Left ventricle myocardium inferior (tissue), 1 donor: Measurements from ENCODE around the gene CXXC5. TPM values are rescaled to one million over a fixed set of nuclear protein-coding genes. Genes with fewer than 3 reads are reported as not detected.
"Not testable (repeated sequence)": the region's sequence is repeated elsewhere in the genome, so short reads cannot be mapped to it uniquely, and the experiment has no call there.

Experiments used
- DNase-seq: peaks from one replicate; pipeline ENCODE4 v3.0.0-alpha.2; 2020
- H3K27ac ChIP-seq: fragments of 200-600 bp; replicated peaks from 2 replicates; pipeline ENCODE4 v1.8.0; 2021
- H3K27me3 ChIP-seq: fragments of 200-600 bp; 2 replicates; pipeline ENCODE4 v1.8.0; 2021; ENCODE audit warnings: low read depth
- H3K36me3 ChIP-seq: fragments of 200-600 bp; 2 replicates; pipeline ENCODE4 v1.8.0; 2021
- H3K4me1 ChIP-seq: fragments of 200-600 bp; 2 replicates; pipeline ENCODE4 v1.8.0; 2021
- H3K4me3 ChIP-seq: fragments of 200-600 bp; 2 replicates; pipeline ENCODE4 v1.8.0; 2021; ENCODE audit warnings: mild to moderate bottlenecking, moderate library complexity
- H3K9me3 ChIP-seq: fragments of 200-600 bp; replicated peaks from 2 replicates; pipeline ENCODE4 v1.8.0; 2021
- intact Hi-C: fragments of 100-400 bp; cut with micrococcal nuclease; formaldehyde crosslinking; loops from one replicate; pipeline ENCODE4 v1.11.0; 2022
- long read RNA-seq: library from polyadenylated mRNA; unstranded; transcript quantifications from one replicate; pipeline ENCODE4 v2.0.0, GENCODE V29; 2021
- total RNA-seq: library from RNA; stranded (reverse); fragmentation: NEBNext Ultra II Directional; extraction: Animal tissue kit (Norgen Biotek cat#: 25700); gene quantifications from one replicate; pipeline ENCODE4 v1.2.1, GENCODE V29; 2021
- TF ChIP-seq, protein P1 (sequence below): fragments of 200-600 bp; IDR thresholded peaks from 2 replicates; pipeline ENCODE4 v1.8.0; 2021; ENCODE audit warnings: antibody characterized with exemption, mild to moderate bottlenecking, borderline replicate concordance
- donor health status: DM: no; HTN: yes; CAD: no; lungs with severe emphysema.

CXXC5 gene
- 56.9 TPM for total RNA-seq
- long read RNA-seq, transcript CXXC5-201 (3 exons, 2,658 nt), result major isoform, 252 of 361 reads
- long read RNA-seq, transcript CXXC5-211 (3 exons, 1,892 nt), result minor isoform, 49 of 361 reads
- long read RNA-seq, partial matches to known transcripts, result 8 of 361 reads
- long read RNA-seq, other reads (novel, unspliced or antisense), result 52 of 361 reads

DNA sequence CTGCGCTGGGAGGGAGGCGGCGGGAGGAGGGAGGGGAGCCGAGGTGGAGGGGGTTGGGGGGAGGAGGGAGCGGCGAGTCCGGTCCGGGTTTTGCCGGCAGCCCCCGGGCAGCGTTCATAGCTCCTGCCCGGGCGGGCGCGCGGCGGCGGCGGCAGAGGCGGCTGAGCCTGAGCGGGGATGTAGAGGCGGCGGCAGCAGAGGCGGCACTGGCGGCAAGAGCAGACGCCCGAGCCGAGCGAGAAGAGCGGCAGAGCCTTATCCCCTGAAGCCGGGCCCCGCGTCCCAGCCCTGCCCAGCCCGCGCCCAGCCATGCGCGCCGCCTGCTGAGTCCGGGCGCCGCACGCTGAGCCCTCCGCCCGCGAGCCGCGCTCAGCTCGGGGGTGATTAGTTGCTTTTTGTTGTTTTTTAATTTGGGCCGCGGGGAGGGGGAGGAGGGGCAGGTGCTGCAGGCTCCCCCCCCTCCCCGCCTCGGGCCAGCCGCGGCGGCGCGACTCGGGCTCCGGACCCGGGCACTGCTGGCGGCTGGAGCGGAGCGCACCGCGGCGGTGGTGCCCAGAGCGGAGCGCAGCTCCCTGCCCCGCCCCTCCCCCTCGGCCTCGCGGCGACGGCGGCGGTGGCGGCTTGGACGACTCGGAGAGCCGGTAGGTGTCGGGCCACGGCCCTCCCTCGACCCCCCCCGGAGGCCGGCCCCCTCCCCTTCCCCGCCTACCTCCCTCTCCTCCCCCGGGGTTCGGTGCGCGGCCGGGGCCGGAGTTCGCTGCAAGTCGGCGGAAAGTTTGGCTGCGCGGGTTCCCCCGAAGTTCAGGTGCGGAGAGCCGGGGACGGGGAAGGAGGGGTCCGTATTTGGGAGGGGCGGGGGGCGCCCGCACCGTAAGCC is at the start of gene CXXC5:
Gene CXXC5, plus strand, starts transcription at position 145 of the 877 bp plus-strand sequence. CDS start 32,175 bp downstream, outside the sequence.
- Histone ChIP-seq H3K4me1 (peaks cover 71% of the 10 kb centered on the region), H3K27ac (peak within 1 kb of the TSS; percentile 91), H3K36me3 (no peaks in the 10 kb centered on the region), H3K27me3 (no peaks in the 10 kb centered on the region), H3K4me3 (peak within 1 kb of the TSS; percentile 90), H3K9me3 (no peaks in the 10 kb centered on the region)
- TF ChIP-seq, protein P1, sequence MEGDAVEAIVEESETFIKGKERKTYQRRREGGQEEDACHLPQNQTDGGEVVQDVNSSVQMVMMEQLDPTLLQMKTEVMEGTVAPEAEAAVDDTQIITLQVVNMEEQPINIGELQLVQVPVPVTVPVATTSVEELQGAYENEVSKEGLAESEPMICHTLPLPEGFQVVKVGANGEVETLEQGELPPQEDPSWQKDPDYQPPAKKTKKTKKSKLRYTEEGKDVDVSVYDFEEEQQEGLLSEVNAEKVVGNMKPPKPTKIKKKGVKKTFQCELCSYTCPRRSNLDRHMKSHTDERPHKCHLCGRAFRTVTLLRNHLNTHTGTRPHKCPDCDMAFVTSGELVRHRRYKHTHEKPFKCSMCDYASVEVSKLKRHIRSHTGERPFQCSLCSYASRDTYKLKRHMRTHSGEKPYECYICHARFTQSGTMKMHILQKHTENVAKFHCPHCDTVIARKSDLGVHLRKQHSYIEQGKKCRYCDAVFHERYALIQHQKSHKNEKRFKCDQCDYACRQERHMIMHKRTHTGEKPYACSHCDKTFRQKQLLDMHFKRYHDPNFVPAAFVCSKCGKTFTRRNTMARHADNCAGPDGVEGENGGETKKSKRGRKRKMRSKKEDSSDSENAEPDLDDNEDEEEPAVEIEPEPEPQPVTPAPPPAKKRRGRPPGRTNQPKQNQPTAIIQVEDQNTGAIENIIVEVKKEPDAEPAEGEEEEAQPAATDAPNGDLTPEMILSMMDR, result no peak
- peak; percentile 90 for DNase-seq
- intact Hi-C loops, result no loop called here

DNA sequence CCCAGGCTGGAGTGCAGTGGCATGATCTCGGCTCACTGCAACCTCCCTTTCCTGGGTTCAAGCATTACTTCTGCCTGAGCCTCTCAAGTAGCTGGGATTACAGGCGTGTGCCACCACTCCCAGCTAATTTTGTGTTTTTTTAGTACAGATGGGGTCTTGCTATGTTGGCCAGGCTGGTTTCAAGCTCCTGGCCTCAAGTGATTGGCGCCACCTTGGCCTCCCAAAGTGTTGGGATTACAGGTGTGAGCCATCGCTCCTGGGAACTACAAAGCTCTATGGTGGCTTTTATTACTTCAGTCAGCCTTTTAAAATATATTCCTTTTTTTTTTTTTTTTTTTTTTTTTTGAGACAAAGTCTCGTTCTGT is 49.6 kb upstream of the CXXC5 start:
- intact Hi-C loops, H3K27me3 ChIP-seq, H3K4me3 ChIP-seq, H3K27ac ChIP-seq, H3K9me3 ChIP-seq, DNase-seq: not testable (repeated sequence)
- peaks cover 46% of the 10 kb centered on the region for H3K4me1 ChIP-seq
- H3K36me3 ChIP-seq, result peaks cover 34% of the 10 kb centered on the region

DNA sequence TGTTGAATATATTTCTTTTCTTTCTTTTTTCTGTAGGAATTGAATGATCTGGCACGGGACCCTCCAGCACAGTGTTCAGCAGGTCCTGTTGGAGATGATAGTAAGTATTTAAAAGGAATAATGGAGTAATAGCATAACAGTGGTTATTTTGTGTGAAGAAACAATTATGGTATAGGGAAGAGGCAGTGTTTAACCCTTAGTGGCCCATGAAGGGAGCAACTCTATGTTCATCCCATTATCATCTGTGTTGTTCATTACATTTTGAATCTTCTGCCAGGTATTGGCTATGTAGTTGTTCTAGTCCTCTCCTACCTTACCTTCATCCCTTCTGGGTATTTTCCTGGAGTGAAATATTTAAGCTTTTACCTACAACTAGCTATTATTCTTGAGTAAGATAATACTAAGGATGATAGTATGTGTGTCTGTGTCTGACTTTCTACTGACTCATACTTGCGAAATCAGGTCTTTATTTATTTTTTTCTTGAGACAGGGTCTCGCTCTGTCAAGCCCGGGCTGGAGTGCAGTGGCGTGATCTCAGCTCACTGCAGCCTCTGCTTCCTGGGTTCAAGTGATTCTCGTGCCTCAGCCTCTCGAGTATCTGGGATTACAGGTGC is 47.7 kb upstream of the CXXC5 start:
- Histone ChIP-seq H3K36me3 (peaks cover 40% of the 10 kb centered on the region), H3K27ac (no peak overlapping the region), H3K9me3 (peaks cover 5% of the 10 kb centered on the region), H3K4me1 (peaks cover 29% of the 10 kb centered on the region), H3K27me3 (no peaks in the 10 kb centered on the region), H3K4me3 (no peak overlapping the region)
- TF ChIP-seq, protein P1, result no peak
- intact Hi-C loops, result no loop called here
- DNase-seq, result no peak

DNA sequence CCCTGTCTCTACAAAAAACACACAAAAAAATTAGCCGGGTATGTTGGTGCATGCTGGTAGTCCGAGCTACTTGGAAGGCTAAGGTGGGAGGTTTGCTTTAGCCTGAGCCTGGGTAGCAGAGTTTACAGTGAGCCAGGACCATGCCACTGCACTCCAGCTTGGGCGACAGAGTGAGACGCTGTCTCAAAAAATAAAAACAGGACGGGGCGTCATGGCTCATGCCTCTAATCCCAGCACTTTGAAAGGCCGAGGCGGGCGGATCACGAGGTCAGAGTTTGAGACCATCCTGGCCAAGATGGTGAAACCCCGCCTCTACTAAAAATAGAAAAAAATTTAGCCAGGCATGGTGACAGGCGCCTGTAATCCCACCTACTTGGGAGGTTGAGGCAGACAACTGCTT is 46.7 kb upstream of the CXXC5 start:
- Histone ChIP-seq H3K9me3 (peaks cover 5% of the 10 kb centered on the region), H3K27ac (peak overlapping the region; percentile 37), H3K4me3 (no peak overlapping the region), H3K36me3 (peaks cover 46% of the 10 kb centered on the region), H3K4me1 (peaks cover 29% of the 10 kb centered on the region), H3K27me3 (no peaks in the 10 kb centered on the region)
- TF ChIP-seq, protein P1, result no peak
- DNase-seq, result peak; percentile 19
- intact Hi-C loops, result no loop called here

DNA sequence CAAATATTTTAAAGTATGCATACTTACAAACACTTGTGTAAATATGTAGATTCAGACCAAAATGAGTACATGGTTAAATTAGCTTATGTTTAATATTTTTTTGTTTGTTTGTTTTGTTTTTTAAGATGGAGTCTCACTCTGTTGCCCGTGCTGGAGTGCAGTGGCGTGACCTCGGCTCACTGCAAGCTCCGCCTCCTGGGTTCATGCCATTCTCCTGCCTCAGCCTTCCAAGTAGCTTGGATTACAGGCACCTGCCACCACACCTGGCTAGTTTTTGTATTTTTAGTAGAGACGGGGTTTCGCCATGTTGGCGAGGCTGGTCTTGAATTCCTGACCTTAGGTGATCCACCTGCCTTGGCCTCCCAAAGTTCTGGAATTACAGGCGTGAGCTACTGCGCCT is 46.2 kb upstream of the CXXC5 start:
- DNase-seq, H3K27me3 ChIP-seq, H3K4me3 ChIP-seq, intact Hi-C loops, H3K9me3 ChIP-seq: not testable (repeated sequence)
- Histone ChIP-seq H3K27ac (peak overlapping the region; percentile 37), H3K36me3 (peaks cover 46% of the 10 kb centered on the region), H3K4me1 (peaks cover 23% of the 10 kb centered on the region)

DNA sequence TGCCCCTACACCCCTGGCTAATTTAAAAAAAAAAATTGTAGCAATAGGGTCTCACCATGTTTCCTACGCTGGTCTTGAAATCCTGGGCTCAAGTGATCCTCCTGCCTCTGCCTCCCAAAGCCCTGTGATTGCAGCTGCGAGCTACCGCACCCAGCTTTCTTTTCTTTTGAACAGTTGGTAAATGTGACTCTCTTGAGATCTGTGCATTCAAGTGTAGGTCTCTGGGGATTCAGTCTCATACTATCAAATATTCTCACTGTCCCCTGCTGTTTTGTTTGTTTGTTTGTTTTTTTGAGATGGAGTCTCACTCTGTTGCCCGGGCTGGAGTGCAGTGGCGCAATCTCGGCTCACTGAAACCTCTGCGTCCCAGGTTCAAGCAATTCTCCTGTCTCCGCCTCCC is 42.3 kb upstream of the CXXC5 start:
- no peak overlapping the region for H3K27ac ChIP-seq
- intact Hi-C loops, result no loop called here
- peaks cover 39% of the 10 kb centered on the region for H3K36me3 ChIP-seq

More for the DNA sequence above, 42.3 kb upstream of the CXXC5 start:
- no peak overlapping the region for H3K4me3 ChIP-seq
- H3K9me3 ChIP-seq, result no peaks in the 10 kb centered on the region
- H3K27me3 ChIP-seq, result no peaks in the 10 kb centered on the region
- DNase-seq, result no peak
- TF ChIP-seq, protein P1, result no peak
- H3K4me1 ChIP-seq, result peaks cover 18% of the 10 kb centered on the region
